ENCODE measurements around the gene LIMS2. TPM values are rescaled to one million over a fixed set of nuclear protein-coding genes. Genes with fewer than 3 reads are reported as not detected.

The LIMS2 gene
- total and polyA plus RNA-seq, 2 donors (not counting 1 experiment from before 2014, with no cell fraction given), result 1.8 to 17.3 TPM

DNA sequence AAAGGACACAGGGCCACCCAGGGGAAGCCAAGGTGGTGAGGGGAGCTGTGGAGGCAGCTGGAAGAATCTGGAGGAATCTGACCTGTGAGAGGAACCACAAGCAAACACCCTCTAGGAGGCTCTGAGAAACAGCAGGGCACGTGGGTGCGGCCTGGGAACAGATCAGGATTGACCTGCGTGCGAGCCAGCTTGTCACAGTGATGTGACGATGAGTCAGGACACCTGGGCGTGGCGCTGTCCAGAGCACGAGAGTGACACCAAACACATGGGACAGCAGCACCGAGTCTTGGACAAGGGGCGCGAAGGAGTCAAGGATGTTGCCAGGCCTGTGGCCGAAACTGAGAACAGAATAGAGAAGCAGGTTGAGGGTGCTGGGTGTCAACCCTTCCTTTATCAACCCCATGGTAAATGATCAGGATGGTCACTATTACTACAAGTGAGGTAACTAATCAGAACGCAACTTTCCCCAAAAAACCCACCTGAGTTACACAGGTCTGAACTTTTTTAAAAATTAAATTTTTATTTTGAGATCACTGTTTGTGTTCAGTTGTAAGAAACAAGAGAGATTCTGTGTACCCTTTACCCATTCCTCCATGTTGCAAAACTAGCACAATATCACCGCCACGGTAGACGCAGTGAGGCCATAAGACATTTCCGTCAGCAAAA is 25.3 kb upstream of the LIMS2 start:
- Histone ChIP-seq H3K27me3 (ENCODE audit: control insufficient read depth, insufficient read depth, low read length) (no peaks in the 10 kb centered on the region), H3K4me2 (ENCODE audit: extremely low read depth, insufficient read depth, low read length) (peak overlapping the region; percentile 98), H3K9me3 (ENCODE audit: control insufficient read depth, insufficient read depth, low read depth, low read length) (no peaks in the 10 kb centered on the region), H3K9ac (ENCODE audit: insufficient read depth, low read length) (peak overlapping the region; percentile 93), H3K4me3 (replicated peaks in 1 of 4; ENCODE audit: control extremely low read depth in 1 of 4, insufficient read depth in 1 of 4, low read depth in 3 of 4, low read length in 4 of 4) (peak overlapping the region; percentile 59 to 78 (median 72)), H3K4me1 (ENCODE audit: control insufficient read depth, extremely low read depth, insufficient read depth, low read length) (peaks cover 5% of the 10 kb centered on the region), H2AFZ (ENCODE audit: low read length) (peak overlapping the region; percentile 96), H3K36me3 (ENCODE audit: control insufficient read depth, insufficient read depth, low read length) (no peaks in the 10 kb centered on the region), H3K79me2 (ENCODE audit: control insufficient read depth, insufficient read depth, low read length) (peaks cover 9% of the 10 kb centered on the region), H3K27ac (ENCODE audit: insufficient read depth, low read length) (peak overlapping the region; percentile 72), H4K20me1 (ENCODE audit: control insufficient read depth, extremely low read depth, insufficient read depth, low read length) (no peaks in the 10 kb centered on the region)
- no peak for DNase-seq (ENCODE audit: low read depth in 2 of 2)
- TF ChIP-seq, protein P1, sequence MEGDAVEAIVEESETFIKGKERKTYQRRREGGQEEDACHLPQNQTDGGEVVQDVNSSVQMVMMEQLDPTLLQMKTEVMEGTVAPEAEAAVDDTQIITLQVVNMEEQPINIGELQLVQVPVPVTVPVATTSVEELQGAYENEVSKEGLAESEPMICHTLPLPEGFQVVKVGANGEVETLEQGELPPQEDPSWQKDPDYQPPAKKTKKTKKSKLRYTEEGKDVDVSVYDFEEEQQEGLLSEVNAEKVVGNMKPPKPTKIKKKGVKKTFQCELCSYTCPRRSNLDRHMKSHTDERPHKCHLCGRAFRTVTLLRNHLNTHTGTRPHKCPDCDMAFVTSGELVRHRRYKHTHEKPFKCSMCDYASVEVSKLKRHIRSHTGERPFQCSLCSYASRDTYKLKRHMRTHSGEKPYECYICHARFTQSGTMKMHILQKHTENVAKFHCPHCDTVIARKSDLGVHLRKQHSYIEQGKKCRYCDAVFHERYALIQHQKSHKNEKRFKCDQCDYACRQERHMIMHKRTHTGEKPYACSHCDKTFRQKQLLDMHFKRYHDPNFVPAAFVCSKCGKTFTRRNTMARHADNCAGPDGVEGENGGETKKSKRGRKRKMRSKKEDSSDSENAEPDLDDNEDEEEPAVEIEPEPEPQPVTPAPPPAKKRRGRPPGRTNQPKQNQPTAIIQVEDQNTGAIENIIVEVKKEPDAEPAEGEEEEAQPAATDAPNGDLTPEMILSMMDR (conservative IDR thresholded peaks at IDR 0.05 in 1 of 2, IDR thresholded peaks at IDR 0.05 in 1 of 2; ENCODE audit: low read depth in 1 of 2, low read length in 2 of 2), result no peak
- no peak for TF ChIP-seq EZH2 (IDR thresholded peaks at IDR 0.05; ENCODE audit: low read length, missing control alignments)

DNA sequence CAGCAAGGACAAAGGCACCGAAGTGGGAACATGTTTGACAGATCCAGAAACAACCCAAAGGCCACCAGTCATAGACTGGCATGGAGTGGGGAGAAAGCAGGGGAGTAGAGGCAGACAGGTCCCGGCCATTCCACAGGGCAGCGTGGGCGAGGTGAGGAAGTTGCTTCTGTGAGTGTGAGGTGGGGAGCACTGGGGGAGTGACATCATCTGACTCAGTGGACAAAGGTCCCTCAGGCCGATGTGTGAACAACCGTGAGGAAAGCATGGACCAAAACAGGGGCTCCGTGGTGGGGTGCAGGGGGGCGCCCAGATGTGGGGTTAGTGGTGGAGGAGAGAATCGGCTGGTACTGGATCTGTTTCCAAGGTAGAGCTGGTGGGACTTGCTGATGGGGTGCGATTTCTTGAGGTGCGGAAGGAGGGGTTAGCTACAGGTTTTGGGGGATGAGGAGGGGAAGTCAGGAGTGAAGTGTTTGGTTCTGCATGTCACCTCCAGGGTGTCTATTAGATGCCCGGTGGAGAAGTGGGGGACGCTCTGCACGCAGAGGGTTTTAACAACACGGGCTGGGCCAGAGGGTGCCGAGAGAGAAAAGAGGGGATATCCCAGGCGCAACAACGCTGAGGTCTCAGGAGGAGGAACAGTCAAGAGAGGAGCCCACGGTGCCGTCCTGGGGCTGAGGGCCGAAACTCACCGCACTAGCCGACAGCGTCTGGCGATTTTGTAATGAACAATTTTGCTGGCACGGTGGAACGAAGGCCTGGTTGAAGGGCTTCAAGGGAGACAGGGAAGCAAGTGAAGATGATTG is 23.4 kb upstream of the LIMS2 start:
- Histone ChIP-seq H3K36me3 (ENCODE audit: control insufficient read depth, insufficient read depth, low read length) (no peaks in the 10 kb centered on the region), H3K4me1 (ENCODE audit: control insufficient read depth, extremely low read depth, insufficient read depth, low read length) (peaks cover 5% of the 10 kb centered on the region), H4K20me1 (ENCODE audit: control insufficient read depth, extremely low read depth, insufficient read depth, low read length) (no peaks in the 10 kb centered on the region), H3K9me3 (ENCODE audit: control insufficient read depth, insufficient read depth, low read depth, low read length) (no peaks in the 10 kb centered on the region), H2AFZ (ENCODE audit: low read length) (no peak overlapping the region), H3K9ac (ENCODE audit: insufficient read depth, low read length) (no peak overlapping the region), H3K4me3 (replicated peaks in 1 of 4; ENCODE audit: control extremely low read depth in 1 of 4, insufficient read depth in 1 of 4, low read depth in 3 of 4, low read length in 4 of 4) (no peak overlapping the region), H3K79me2 (ENCODE audit: control insufficient read depth, insufficient read depth, low read length) (peaks cover 9% of the 10 kb centered on the region), H3K27me3 (ENCODE audit: control insufficient read depth, insufficient read depth, low read length) (no peaks in the 10 kb centered on the region), H3K4me2 (ENCODE audit: extremely low read depth, insufficient read depth, low read length) (no peak overlapping the region), H3K27ac (ENCODE audit: insufficient read depth, low read length) (no peak overlapping the region)
- TF ChIP-seq, protein P1 (conservative IDR thresholded peaks at IDR 0.05 in 1 of 2, IDR thresholded peaks at IDR 0.05 in 1 of 2; ENCODE audit: low read depth in 1 of 2, low read length in 2 of 2), result no peak
- TF ChIP-seq EZH2 (IDR thresholded peaks at IDR 0.05; ENCODE audit: low read length, missing control alignments), result no peak
- no peak for DNase-seq (ENCODE audit: low read depth in 2 of 2)

DNA sequence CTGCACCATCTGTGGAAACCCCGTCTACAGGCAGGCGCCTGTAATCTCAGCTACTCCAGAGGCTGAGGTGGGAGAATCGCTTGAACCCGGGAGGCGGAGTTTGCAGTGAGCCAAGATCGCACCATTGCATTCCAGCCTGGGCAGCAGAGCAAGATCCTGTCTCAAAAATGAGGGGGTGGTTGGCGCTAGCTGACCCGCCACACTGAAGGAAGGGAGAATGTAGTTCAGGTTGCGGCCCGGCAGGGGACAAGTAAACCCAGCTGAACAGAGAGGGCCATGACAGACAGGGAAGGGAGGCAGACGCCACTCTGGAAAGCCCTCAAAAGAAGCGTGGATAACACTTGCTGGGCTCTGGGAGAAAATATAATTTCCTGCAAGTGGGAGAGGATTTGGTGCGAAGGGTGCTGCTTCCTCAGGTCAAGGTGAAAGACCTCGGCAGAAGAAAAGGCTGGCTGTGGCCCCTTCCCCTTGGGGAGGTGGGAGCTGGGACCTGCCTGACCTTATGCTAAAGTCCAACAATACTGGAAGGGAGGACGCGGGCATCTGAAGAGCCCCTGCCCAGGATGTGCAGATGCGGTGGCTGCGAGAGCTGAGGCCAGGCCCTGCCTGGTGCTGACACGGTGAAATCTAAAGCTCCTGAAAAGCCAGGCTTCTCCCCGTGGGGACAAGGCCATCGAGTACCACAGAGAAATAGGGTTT is 22.3 kb upstream of the LIMS2 start:
- no peak for DNase-seq (ENCODE audit: low read depth in 2 of 2)
- Histone ChIP-seq H3K4me2 (ENCODE audit: extremely low read depth, insufficient read depth, low read length) (no peak overlapping the region), H3K27ac (ENCODE audit: insufficient read depth, low read length) (no peak overlapping the region), H3K79me2 (ENCODE audit: control insufficient read depth, insufficient read depth, low read length) (peaks cover 2% of the 10 kb centered on the region), H3K4me1 (ENCODE audit: control insufficient read depth, extremely low read depth, insufficient read depth, low read length) (peaks cover 5% of the 10 kb centered on the region), H3K9me3 (ENCODE audit: control insufficient read depth, insufficient read depth, low read depth, low read length) (no peaks in the 10 kb centered on the region), H4K20me1 (ENCODE audit: control insufficient read depth, extremely low read depth, insufficient read depth, low read length) (no peaks in the 10 kb centered on the region), H2AFZ (ENCODE audit: low read length) (no peak overlapping the region), H3K9ac (ENCODE audit: insufficient read depth, low read length) (no peak overlapping the region), H3K36me3 (ENCODE audit: control insufficient read depth, insufficient read depth, low read length) (no peaks in the 10 kb centered on the region), H3K27me3 (ENCODE audit: control insufficient read depth, insufficient read depth, low read length) (no peaks in the 10 kb centered on the region), H3K4me3 (replicated peaks in 1 of 4; ENCODE audit: control extremely low read depth in 1 of 4, insufficient read depth in 1 of 4, low read depth in 3 of 4, low read length in 4 of 4) (no peak overlapping the region)
- no peak for TF ChIP-seq EZH2 (IDR thresholded peaks at IDR 0.05; ENCODE audit: low read length, missing control alignments)
- TF ChIP-seq, protein P1 (conservative IDR thresholded peaks at IDR 0.05 in 1 of 2, IDR thresholded peaks at IDR 0.05 in 1 of 2; ENCODE audit: low read depth in 1 of 2, low read length in 2 of 2), result no peak

All from fibroblast of lung (primary cell).